Neural cell (in vitro differentiated cells): Measurements from ENCODE around the gene ZNF280C.

ENCODE experiments used
- EP300 ChIP-seq: fragments of 450-650 bp; conservative IDR thresholded peaks from 2 replicates; pipeline ENCODE4 v1.6.1; 2014; ENCODE audit warnings: antibody characterized with exemption, mild to moderate bottlenecking, moderate library complexity; ENCODE audit not compliant: poor library complexity, severe bottlenecking
- POLR2AphosphoS5 ChIP-seq: IDR thresholded peaks from 2 replicates; pipeline ENCODE4 v1.6.1; 2012
- RAD21 ChIP-seq: fragments of 450-650 bp; conservative IDR thresholded peaks from 2 replicates; pipeline ENCODE4 v1.6.1; 2014; ENCODE audit warnings: antibody characterized with exemption, mild to moderate bottlenecking, moderate library complexity
- SMC3 ChIP-seq: fragments of 450-650 bp; conservative IDR thresholded peaks from 2 replicates; pipeline ENCODE4 v1.6.1; 2014; ENCODE audit warnings: antibody characterized with exemption, mild to moderate bottlenecking, moderate library complexity; ENCODE audit not compliant: poor library complexity
- TAF1 ChIP-seq: IDR thresholded peaks from 2 replicates; pipeline ENCODE4 v1.6.1; 2012; ENCODE audit warnings: low read depth
- TF ChIP-seq, protein P1 (sequence below): fragments of 450-650 bp; IDR thresholded peaks from 2 replicates; pipeline ENCODE4 v1.5.1; 2014; ENCODE audit warnings: antibody characterized with exemption, mild to moderate bottlenecking, moderate library complexity; ENCODE audit not compliant: poor library complexity, severe bottlenecking
- TF ChIP-seq, protein P2 (sequence below): IDR thresholded peaks from 2 replicates; pipeline ENCODE4 v1.6.1; 2012; ENCODE audit warnings: borderline replicate concordance

DNA sequence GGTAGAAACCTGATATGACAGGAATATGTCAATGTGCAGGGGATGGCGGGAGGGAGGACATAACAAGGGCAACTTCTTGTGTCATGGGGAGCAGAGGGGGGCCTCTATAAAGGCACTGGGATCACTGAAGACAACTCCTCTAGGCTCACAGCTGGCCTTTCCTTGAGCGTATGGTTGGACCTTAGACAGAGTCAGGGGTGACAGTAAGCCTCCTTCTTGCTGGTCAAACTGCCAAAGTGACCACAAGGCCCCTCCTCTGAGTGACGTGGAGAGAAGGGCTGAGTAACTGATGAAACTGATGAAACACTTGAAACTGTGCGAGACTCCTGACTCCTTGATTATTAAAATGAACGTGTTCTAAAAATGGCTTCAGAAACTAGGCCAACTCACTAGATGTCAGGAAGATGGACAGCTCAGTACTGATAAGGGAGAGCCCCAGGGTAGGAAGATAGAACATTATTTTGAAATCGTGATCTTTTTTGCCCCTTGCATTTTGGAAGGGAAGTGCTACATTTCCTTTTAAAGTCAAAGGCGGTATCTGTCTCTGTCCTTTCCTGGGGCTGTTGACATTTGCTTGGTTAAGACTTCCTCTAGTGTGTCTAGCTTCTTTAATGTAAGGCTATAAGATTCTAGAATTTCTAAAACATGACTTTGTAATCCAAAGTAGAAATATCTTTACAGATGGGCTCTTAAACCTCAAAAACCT, 95.4 kb downstream of the ZNF280C start:
- TF ChIP-seq, protein P1, sequence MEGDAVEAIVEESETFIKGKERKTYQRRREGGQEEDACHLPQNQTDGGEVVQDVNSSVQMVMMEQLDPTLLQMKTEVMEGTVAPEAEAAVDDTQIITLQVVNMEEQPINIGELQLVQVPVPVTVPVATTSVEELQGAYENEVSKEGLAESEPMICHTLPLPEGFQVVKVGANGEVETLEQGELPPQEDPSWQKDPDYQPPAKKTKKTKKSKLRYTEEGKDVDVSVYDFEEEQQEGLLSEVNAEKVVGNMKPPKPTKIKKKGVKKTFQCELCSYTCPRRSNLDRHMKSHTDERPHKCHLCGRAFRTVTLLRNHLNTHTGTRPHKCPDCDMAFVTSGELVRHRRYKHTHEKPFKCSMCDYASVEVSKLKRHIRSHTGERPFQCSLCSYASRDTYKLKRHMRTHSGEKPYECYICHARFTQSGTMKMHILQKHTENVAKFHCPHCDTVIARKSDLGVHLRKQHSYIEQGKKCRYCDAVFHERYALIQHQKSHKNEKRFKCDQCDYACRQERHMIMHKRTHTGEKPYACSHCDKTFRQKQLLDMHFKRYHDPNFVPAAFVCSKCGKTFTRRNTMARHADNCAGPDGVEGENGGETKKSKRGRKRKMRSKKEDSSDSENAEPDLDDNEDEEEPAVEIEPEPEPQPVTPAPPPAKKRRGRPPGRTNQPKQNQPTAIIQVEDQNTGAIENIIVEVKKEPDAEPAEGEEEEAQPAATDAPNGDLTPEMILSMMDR = no peak
- TF ChIP-seq RAD21 (no peak), POLR2AphosphoS5 (no peak), SMC3 (no peak), TAF1 (no peak), EP300 (no peak)
- TF ChIP-seq, protein P2, sequence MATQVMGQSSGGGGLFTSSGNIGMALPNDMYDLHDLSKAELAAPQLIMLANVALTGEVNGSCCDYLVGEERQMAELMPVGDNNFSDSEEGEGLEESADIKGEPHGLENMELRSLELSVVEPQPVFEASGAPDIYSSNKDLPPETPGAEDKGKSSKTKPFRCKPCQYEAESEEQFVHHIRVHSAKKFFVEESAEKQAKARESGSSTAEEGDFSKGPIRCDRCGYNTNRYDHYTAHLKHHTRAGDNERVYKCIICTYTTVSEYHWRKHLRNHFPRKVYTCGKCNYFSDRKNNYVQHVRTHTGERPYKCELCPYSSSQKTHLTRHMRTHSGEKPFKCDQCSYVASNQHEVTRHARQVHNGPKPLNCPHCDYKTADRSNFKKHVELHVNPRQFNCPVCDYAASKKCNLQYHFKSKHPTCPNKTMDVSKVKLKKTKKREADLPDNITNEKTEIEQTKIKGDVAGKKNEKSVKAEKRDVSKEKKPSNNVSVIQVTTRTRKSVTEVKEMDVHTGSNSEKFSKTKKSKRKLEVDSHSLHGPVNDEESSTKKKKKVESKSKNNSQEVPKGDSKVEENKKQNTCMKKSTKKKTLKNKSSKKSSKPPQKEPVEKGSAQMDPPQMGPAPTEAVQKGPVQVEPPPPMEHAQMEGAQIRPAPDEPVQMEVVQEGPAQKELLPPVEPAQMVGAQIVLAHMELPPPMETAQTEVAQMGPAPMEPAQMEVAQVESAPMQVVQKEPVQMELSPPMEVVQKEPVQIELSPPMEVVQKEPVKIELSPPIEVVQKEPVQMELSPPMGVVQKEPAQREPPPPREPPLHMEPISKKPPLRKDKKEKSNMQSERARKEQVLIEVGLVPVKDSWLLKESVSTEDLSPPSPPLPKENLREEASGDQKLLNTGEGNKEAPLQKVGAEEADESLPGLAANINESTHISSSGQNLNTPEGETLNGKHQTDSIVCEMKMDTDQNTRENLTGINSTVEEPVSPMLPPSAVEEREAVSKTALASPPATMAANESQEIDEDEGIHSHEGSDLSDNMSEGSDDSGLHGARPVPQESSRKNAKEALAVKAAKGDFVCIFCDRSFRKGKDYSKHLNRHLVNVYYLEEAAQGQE = no peak
